Erythroblast (primary cell): ENCODE data around the gene BTNL9.

Source experiments
- GATA1 ChIP-seq: IDR thresholded peaks from 2 replicates; pipeline ENCODE4 v1.6.1; 2011; ENCODE audit warnings: low read depth, mild to moderate bottlenecking, control low read depth, low read length, moderate library complexity
- POLR2A ChIP-seq: IDR thresholded peaks from 2 replicates; pipeline ENCODE4 v1.6.1; 2011; ENCODE audit warnings: mild to moderate bottlenecking, low read length

DNA sequence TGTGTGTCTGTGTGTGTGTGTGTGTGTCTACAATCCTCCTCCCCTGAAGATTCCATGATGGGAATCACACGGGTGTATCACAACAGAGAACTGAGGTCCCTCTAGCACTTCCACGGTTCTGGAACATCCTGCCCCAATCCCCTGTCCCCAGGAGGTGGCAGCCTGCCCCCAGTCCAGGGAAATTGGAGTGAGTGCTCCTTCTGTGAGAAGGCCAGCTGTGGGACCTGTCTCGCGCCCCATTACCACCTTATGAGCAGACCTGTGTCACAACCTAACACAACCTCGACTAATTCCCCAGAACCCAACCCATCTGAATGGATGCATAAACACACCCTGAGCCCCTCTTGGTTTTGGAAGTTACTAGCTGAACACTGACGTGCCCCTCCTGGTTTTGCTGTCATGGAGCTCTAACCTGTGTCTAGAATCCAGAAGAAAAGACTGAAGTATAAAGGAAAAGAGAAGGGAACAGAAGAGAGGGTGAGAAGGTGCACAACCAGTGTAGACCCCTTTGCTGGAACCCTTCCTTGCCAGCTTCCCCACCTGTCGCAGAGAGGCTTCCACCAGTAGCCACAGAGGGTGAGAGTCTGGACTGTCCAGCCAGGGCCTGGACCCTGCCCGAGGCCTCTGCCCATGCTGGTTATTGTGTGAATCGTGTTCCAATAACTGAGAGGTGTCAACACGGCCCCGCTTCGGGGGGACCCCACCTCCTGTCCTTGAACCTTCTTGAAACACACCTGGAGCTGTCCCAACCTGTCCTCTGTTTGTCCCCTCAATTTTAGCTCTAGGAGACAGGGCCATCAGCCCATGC lies 3.4 kb downstream of the BTNL9 start:
- no peak for TF ChIP-seq POLR2A
- no peak for TF ChIP-seq GATA1
